ENCODE results near the gene CAPN7.

DNA sequence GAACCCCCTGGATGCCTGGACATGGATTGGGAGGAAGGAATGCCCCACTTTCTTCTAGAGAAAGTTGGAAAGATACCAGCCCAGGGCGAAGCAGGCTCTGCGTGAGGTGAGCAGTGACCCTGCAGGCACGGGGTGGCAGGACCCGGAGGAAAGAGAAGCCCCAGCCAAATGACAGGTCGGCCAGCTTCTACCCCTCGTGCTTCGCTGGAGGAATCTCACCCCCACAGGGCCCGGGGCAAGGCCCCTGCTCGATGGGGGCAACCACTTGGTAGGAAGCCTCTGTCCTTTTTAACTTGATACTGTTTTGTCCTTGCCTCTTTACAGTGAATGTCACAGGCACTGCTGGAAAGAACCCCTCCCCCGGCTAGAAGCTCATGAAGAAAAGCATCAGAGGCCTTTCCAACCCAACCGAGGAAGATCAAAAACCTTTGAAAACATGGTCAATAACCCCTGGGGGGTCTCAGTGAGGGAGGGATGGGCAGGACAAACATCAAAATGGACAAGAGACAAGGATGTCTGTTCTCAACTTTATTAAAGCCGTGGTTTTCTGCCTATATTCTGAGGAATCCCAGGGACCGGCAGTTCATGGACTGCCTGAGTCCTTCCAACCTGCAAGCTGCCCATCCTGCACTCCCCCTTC lies 71.9 kb downstream of the CAPN7 start:
- TF ChIP-seq, protein P1, sequence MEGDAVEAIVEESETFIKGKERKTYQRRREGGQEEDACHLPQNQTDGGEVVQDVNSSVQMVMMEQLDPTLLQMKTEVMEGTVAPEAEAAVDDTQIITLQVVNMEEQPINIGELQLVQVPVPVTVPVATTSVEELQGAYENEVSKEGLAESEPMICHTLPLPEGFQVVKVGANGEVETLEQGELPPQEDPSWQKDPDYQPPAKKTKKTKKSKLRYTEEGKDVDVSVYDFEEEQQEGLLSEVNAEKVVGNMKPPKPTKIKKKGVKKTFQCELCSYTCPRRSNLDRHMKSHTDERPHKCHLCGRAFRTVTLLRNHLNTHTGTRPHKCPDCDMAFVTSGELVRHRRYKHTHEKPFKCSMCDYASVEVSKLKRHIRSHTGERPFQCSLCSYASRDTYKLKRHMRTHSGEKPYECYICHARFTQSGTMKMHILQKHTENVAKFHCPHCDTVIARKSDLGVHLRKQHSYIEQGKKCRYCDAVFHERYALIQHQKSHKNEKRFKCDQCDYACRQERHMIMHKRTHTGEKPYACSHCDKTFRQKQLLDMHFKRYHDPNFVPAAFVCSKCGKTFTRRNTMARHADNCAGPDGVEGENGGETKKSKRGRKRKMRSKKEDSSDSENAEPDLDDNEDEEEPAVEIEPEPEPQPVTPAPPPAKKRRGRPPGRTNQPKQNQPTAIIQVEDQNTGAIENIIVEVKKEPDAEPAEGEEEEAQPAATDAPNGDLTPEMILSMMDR (IDR thresholded peaks at IDR 0.05) = no peak
- TF ChIP-seq POLR2A (IDR thresholded peaks at IDR 0.05) = no peak

Measured in lower leg skin (tissue), 3 donors.